ENCODE results near the gene DIAPH3.

Gene DIAPH3

GRCh38 chr13:59721926-59722910 lies 441.5 kb downstream of the DIAPH3 start:
- no peak for DNase-seq (ENCODE audit: low read depth, low spot score)

DNA sequence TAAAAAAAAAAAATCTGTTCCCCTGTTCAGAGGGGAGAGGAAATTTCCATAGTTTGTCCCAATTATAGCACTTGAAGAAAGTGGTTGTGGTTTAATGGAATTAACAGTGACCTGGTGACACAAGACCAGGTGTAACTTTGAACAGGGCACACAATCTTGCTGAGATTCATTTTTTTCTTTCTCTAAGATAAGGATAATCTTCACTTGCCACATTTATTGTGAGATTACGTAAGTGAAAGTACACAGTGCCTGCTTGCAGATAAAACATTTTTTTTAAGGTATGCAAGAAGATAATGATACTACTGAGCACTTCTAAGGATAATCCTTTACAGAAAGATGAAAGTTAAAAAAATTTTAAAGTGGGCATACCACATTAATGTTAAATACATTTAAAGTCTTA lies 448.1 kb downstream of the DIAPH3 start:
- no peak for DNase-seq (ENCODE audit: low read depth, low spot score)

- no peak for DNase-seq (ENCODE audit: low read depth, low spot score)
These were observed 452.6 kb downstream of the DIAPH3 start for GRCh38 chr13:59710996-59711701.

GRCh38 chr13:59710416-59710815 lies 453.3 kb downstream of the DIAPH3 start:
- no peak for DNase-seq (ENCODE audit: low read depth, low spot score)

GRCh38 chr13:59706101-59706976 lies 457.4 kb downstream of the DIAPH3 start:
- no peak for DNase-seq (ENCODE audit: low read depth, low spot score)

DNA sequence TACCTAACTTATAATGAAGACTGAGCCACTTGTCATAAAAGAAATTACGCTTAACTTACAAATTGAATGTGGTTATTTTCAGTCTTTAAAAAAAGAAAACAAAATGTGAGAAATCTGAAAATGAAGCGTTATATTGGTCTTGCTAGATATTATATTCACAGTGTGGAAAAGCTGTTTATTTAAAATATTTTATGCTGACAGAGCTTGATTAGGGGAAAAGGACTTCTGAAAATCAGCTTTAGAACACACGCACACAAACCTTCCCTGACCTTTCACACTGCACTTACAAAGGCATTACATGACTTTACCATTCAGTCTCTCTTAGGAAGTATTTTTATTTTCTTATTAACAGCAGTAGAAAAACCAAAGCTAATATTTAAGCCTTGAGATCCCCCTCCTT lies 461.5 kb downstream of the DIAPH3 start:
- DNase-seq (ENCODE audit: low read depth, low spot score), result no peak

GRCh38 chr13:59701261-59701660 lies 462.5 kb downstream of the DIAPH3 start:
- no peak for DNase-seq (ENCODE audit: low read depth, low spot score)

DNA sequence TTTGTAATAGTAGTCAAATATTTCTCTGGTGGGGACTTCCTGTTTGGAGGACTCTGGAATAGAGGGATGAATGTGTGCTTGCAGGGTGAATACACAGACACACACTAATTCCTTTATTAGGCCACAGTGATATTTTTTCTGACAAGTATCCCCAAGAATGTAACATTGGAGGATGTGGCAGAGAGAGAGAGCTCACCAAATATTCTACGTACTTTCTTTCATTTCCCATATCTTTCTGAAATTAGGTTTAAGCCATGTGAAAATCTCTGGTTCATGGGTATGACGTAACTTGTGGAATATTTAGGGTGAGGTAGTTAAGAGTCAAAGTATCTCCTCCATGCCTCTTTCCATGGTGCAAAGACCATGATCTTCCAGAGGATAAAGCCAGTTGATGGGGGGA lies 463.4 kb downstream of the DIAPH3 start:
- DNase-seq (ENCODE audit: low read depth, low spot score), result no peak

- DNase-seq (ENCODE audit: low read depth, low spot score), result no peak
These were observed 467.5 kb downstream of the DIAPH3 start for GRCh38 chr13:59696271-59696670.

GRCh38 chr13:59691501-59692066 lies 472.1 kb downstream of the DIAPH3 start:
- no peak for DNase-seq (ENCODE audit: low read depth, low spot score)

GRCh38 chr13:59690857-59691500 lies 472.7 kb downstream of the DIAPH3 start:
- no peak for DNase-seq (ENCODE audit: low read depth, low spot score)

GRCh38 chr13:59689057-59689456 lies 474.7 kb downstream of the DIAPH3 start:
- DNase-seq (ENCODE audit: low read depth, low spot score), result peak; percentile 27

- no peak for DNase-seq (ENCODE audit: low read depth, low spot score)
These were observed 476.8 kb downstream of the DIAPH3 start for GRCh38 chr13:59686798-59687394.

DNA sequence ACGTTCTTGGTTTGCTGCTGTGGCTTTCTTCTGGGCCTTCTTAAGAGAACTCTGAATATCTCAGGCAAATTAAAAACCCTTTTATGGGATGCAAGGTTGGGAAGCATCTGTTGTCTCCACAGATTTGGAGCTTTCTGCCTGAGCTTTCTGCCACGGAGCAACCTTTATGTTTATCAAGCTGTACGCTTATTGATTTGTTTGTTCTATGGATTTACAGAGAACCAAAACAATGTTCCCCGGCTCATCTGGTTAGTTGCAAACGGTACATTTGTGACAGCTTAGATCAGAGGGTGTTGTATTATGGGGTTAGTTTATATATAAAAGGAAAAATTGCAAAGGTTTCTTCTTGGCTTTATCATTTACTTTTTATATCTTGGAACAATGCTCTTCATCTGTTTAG lies 479.6 kb downstream of the DIAPH3 start:
- no peak for DNase-seq (ENCODE audit: low read depth, low spot score)

- no peak for DNase-seq (ENCODE audit: low read depth, low spot score)
These were observed 482.0 kb downstream of the DIAPH3 start for GRCh38 chr13:59681636-59682311.

- no peak for DNase-seq (ENCODE audit: low read depth, low spot score)
These were observed 483.2 kb downstream of the DIAPH3 start for GRCh38 chr13:59680429-59681024.

DNA sequence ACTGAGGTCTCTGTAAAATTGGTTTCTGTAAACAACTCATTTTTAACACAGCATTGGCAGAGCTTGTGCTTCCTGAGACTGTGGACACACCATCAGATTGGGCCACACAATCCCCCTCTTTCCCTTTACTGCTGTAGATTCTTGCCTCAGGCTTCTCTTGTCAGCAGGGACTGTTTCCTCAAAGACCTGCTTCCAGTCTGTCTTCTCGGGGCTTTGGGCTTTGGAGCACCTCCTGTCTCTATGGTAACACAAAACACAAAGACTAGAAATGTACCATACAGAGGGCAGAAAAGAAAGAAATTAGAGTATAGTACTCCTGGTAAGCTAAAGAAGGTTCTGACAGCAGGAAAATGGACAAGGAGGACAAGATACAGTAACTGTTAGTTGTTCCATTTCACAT lies 484.5 kb downstream of the DIAPH3 start:
- DNase-seq (ENCODE audit: low read depth, low spot score), result peak; percentile 70

DNA sequence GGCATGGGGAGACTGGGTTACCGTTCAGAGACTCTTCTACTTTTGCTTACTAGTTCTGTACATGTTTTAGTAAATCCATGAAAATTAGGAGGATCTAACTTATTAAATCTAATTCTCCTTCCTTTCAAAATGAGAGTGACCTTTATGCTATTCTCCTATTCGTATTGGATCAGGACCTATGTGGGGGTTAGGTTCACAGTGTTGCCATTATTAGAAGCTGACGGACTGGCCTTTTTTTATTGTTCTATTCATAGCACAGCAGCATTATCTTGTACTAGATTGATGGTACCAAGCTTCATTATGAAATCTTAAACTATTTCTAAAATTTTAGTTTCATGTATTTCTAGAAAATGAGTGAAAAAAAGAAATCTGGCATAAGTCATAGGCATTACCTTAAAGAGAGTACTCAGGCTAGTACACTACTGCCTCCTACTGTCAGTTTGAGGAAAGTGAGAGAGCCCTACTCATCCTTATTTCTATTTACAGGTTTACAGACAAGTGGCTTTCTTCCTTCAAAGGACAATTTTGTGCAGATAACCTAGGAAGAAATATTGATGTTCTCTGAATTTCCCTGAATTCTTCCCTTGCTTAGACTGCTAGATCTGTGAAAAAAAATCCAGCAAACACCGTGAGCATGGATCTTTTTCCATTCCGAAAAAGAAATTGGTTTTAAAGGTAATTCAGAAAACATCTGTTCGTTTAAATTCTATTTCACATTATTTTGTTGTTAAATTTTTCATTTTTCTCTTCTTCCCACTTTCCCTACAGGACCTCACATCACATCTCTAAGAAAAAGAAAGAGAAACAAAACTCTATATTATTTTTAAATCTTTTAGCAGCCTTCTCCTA lies 485.5 kb downstream of the DIAPH3 start:
- no peak for DNase-seq (ENCODE audit: low read depth, low spot score)

DNA sequence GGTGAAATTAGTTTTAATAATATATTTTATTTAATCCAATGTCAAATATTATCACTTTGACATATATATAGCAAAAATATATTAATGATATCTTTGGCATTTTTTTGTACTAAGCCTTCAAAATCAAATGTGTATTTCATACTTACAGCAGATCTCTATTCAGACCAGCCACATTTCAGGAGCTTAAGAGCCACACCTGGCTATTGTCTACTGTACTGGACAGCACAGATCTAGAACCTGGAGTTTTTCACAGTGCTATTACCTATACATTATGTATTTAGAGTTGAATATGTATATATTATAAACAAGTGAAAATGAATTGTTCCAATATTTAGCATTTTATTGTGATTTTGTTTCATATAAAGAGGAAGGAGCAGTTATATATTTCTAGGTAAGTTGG lies 486.3 kb downstream of the DIAPH3 start:
- DNase-seq (ENCODE audit: low read depth, low spot score), result no peak
